ENCODE results near the gene TXNDC8.
"Not testable (repeated sequence)": the region's sequence is repeated elsewhere in the genome, so short reads cannot be mapped to it uniquely, and the experiment has no call there.

TXNDC8 gene

DNA sequence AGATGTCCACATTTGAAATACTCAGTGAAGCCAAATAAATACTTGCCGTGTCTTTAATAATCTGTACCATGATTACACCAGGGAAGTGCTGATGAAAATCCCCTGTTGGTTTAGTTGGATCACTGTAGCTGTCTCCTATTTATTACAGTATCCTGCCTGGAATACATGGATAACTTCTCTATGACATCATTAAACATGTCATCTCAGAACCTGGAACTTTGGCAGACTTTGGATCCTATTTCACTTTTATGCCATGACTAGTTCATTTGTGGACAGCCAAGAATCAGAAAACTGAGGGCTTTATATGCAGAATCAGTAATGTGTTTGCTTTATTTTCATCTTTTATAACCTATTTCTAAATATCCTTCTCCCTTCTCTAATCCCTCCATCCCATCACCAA lies at the start of gene TXNDC8:
Gene TXNDC8 (minus strand): TSS at position 137 of the 400 bp plus-strand sequence.
- no peak for DNase-seq

DNA sequence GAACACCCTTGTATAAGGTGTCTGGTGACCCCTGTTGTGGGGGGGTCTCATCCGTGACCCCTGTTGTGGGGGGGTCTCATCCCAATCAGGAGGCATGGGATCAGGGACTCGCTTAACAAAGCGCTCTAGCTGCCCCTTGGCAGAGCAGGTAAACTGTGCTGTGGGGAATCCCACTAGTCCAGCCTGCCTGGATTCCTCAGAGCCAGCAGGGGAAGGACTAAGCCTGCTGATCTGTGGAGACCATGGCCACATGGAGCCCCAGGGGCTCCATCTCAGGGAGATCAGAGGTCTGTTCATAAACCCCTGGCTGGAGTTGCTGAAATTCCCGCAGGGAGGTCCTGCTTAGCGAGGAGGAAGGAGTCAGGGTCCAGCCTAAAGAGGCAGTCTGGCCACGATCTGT lies 45.8 kb upstream of the TXNDC8 start:
- no peak for DNase-seq

DNA sequence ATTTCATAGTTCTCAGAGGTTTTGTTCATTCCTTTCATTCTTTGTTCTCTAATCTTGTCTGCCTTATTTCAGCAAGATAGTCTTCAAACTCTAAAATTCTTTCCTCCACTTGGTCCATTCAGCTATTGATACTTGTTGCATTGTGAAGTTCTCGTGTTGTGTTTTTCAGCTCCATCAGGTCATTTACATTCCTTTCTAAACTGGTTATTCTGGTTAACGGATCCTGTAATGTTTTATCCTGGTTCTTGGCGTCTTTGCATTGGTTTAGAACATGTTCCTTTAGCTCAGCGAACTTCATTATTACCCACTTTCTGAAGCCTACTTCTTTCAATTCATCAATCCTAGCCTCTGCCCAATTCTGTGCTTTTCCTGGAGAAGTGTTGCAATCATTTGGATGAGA lies 45.1 kb upstream of the TXNDC8 start:
- DNase-seq = no peak

DNA sequence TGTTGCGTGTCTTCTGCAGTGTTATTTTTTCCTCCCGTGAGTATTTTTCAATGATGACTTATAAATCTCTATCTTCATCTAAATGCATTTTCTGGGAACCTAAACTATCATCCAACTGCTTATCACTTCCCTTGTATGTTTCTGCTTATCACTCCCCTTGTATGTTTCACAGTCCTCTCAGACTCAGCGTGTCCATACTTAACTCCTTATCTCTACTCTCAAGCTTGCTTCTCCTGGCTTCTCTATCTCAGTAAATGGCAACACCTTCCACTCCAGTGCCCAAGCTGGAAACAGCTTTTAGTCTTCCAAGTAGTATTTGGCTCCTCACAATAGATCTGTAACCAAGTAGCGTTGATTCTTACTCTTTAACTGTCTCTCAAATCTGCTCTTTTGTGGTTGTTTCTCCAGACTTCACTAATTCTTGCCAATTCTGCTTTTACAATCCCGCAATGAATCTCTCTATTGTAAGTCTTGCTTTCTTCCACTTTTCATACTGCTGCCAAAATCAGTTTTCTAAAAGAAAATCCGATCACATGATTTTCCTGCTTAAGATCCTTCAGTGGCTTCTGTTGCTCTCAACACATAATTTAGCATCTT lies 33.8 kb upstream of the TXNDC8 start:
- no peak for DNase-seq

DNA sequence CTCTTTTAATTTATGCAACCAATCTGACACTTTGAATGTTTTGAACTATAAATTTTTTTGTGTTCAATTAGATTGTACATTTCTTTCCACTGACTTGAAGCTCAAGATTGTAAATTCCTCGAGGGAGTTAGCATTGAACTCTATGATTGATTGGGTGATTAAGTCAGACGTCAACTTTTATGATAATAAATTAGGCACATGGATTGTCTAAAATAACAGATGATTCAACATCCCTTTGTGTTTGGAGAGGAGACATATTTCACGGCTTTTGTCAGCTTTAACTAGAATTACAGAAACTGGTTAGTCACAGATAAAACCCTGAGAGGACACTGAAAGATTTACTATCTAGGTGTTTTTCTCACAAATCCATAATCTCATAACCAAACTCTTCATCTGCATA lies 32.7 kb upstream of the TXNDC8 start:
- DNase-seq = no peak

DNA sequence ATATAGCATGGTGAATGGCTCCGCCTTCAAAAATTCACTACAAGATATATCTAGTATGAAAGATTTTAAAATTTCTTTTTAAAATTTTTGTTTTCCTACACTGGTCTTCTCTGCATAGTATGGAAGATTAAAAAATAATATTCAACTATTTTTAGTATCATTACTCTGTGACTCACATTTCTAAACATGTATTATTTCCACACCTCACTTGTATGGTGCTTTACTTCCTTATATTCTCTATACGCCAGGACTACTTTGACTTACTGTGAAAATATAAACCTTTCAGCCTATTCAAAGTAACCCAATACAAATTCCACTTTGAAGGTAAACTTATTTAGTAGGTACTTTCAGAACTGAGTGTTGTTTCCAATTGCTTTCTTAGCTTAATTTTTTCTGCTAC lies 26.8 kb upstream of the TXNDC8 start:
- no peak for DNase-seq

DNA sequence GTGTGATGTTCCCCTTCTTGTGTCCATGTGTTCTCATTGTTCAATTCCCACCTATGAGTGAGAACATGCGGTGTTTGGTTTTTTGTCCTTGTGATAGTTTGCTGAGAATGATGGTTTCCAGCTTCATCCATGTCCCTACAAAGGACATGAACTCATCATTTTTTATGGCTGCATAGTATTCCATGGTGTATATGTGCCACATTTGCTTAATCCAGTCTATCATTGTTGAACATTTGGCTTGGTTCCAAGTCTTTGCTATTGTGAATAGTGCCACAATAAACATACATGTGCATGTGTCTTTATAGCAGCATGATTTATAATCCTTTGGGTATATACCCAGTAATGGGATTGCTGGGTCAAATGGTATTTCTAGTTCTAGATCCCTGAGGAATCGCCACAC lies 21.3 kb upstream of the TXNDC8 start:
- DNase-seq = not testable (repeated sequence)

DNA sequence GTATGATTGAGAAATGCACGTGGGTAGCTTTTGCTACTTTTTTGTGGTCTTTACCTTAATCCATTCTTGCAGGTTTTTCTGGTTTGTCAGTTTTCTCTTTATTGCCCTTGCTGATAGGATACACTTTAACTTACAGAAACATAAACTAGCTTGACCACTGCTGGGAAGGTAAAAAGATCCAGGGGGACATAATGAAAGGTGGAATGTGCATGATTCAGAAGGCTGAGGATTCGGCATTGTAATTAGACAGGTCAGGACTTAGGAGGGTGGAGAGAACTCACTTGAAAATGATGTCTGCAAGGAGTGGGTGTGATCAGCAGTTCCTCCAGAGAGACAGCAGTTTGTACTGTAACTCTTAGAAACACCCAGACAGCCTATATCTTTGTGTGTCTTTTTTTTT lies 19.8 kb upstream of the TXNDC8 start:
- DNase-seq = no peak

DNA sequence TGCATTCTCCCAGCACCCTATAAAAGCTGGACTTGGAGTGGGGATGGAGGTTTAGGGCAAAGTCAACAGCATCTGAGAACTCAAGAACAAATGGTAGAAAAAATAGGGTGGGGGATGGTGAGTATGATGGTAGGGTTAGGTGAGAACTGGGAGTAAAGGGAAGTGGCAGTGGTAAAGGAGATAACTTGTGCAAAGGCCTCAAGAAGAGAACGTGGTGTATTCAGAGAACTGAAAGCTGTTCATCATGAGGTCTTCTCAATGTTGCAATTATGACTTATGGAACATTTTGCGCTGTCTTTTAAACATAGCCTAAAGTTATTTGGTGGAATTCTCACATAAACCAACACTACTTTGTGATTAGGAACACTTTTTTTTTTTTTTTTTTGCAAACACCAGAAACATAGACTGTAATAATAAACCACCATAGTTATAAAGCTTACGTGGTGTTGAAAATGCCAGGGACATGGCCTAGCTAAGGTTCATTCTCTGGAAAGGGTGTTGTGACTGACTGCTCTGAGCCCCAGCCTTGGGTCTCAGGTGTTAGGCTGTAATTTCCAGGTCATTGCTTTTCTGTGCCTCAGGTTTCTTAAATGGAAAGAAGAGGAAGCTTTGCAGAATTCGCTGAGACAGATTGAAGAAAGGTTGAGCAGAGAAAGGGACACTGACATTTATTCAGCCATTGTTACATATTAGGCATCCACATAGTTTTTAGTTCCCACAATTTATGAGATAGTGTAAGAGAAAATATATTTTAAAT lies 19.2 kb upstream of the TXNDC8 start:
- DNase-seq = no peak

DNA sequence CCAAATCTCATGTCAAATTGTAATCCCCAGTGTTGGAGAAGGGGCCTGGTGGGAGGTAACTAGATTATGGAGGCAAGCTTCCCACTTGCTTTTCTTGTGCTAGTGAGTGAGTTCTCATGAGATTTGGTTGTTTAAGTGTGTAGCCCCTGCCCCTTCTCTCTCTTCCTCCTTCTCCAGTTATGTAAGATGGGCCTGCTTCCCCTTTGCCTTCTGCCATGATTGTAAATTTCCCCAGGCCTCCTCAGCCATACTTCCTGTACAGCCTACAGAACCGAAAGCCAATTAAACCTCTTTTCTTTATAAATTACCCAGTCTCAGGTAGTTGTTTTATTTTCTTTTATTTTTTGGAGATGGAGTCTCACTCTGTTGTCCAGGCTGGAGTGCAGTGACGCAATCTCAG lies 18.2 kb upstream of the TXNDC8 start:
- no peak for DNase-seq

DNA sequence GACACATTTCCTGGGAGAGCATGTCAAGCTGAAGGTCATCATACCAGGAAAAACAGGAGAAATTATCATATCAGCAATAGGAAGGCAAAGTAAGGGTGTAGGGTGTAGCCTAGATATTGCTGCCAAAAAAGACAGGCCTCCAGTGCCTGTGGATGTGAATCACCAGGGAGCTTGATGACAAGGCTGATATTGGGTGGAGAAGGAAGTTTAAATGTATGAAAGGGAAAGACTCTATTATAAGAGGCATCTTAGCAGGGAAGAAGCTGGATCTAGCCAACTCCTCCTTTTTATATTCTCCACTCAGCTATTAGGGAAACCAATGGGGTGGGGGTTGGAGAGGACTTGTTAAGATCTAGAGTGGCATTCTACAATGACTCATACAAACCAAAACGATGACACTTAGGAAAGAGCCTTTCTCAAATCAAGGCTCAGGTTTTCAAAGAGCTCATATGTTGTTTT lies 13.4 kb upstream of the TXNDC8 start:
- peak in 3 of 56 donors; percentile 6 to 34 (median 16) for DNase-seq

DNA sequence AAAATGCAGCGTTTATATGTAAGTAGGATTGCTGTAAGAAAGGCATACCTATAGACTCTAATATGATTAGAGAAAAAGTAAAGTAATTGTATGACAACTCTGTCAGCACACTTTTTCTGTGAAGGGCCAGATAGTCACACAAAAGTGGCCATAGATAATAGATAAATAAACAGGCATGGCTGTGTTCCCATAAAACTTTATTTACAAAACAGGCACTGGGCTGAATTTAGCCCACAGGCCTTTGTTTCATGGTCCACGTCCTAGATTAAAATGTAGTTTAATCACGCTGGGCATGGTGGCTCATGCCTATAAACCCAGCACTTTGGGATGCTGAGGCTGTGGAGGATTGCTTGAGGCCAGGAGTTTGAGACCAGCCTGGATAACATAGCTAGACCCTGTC lies 8.7 kb upstream of the TXNDC8 start:
- no peak for DNase-seq

DNA sequence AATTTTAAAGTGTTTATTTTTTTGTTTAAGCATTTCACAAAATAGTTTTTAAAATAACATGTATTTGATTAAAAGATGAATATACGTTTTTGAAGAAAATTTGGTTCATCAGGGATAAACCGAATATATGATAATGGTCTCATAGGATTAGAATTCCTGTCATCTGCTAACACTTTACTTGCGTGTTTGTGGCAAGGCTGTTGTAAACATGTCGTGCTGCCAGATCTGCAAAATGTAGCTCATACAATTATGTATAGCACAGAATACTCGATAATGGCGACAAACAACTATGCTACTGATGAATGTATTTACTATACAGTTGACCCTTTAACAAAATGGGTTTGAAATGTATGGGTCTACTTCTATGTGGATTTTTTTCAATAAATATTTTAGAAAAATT lies 7.2 kb upstream of the TXNDC8 start:
- no peak for DNase-seq

DNA sequence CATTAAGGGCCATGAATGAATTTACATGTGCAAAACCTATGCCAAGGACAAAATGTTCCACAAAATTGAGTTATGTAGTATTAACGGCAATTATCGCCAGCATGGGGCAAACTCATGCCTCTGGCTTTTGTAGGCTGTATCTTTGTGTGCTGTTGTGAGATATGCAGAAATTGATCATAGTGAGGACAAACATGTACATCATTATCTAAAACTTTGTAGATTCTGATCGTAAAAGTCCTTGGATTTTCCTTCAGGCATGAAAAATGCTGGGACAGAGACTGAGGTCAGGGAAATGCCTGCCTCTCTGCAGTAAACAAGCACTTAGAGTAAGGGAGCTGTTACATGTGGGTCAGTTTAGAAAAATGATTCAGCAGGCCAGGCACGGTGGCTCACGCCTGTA lies 5.9 kb upstream of the TXNDC8 start:
- DNase-seq = no peak

DNA sequence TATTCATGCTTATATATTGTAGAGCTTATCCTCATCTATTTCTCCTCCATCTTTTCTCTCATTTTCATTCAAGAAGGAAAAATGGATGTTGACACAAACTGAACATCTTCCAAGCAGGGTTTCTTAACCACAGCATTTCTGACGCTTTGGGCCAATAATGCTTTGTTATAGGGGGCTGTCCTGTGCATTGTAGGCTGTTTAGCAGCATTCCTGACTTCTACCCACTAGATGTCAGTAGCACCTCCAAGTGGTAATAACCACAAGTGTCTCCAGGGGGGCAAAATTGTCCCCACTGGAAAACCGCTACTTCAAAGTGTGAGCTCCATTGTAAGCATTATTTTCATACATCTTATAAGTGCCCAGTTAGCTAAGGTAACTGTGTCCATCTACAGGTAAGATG lies 2.6 kb upstream of the TXNDC8 start:
- DNase-seq = no peak

DNA sequence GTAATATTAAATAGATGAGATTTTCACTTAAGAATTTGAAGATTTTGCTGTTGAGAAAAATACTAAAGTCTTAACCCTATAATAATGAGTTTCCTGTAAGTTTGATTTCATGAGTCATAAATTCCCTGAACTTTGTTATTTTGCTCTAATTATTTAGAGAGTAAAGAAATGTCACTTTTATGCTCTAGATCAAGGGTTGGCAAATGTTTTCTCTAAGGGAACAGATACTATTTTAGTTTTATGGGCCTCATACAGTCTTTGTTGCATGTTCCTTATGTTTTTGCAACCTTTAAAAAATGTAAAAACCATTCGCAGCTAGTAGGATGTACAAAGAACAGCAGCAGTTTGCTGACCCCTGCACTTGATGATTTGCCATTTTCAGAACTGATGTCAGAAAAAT lies 480 bp upstream of the TXNDC8 start:
- DNase-seq = no peak

DNA sequence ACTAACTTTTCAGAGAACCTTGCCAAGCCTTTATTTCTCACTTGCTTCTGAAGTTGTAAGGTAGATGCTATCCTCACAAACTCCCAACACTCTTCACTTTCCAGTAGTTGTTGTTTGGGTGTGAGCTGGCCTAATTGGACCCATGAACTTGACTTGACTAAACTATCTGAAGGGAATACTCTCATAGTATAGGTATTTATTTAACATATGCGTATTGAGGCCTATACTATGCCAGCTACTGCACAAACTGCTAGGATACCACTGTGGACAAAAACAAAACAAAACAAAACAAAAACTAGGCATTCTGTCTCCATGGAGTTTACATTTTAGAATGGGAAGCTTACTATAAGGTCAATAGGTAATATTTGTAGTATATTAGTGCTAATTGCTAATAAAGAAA lies 1.3 kb downstream of the TXNDC8 start:
- no peak for DNase-seq

DNA sequence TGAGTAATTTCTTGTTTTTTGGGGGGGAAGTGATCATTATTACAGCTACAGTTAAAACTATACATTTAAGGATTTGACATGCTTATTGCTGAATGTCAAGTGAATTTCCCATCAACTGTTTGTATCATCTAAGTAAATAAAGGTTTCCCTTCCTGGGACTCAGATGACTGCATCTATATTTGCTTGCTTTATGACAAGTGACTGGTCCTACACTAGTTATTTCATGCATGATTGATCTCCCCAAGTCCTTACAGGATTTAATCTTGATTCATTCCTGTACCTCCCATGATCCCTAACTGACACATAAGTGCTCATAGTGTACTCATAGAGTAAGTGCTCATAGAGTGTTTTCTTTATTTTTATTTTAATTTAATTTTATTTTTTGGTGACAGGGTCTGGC lies 2.8 kb downstream of the TXNDC8 start:
- no peak for DNase-seq

DNA sequence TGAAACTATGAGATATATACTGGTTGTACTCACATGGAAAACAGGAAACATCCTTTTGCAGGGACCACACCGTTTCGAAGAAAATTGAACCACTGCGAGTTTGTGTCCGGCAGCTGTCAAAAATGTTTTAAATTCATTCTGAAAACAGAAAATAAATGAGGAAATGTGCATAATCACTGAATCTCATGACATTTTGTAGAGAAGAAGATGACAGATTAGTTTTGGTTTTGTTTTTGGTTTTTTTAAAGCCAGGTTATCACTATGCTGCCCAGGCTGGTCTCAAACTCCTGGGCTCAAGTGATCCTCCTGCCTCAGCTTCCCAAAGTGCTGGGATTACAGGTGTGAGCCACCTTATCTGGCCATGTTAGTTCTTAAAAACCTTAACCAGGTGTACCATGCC lies 3.5 kb downstream of the TXNDC8 start:
- DNase-seq = no peak

DNA sequence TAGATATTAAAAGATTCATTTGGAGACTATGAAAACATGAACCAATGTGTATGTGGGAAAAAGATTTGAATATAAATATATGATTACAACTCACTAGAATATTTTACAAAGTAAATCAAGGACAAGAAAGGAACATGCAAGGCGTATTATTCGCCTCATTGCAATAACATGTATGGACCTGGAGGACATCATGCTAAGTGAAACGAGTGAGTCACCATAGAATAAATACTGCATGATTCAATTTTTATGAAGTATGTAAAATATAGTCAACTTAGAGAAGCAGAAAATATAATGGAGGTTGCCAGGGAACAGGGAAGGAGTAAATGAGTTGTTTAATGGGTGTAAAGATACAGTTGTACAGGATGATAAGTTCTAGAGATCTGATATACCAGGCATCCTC lies 4.9 kb downstream of the TXNDC8 start:
- DNase-seq = no peak

DNA sequence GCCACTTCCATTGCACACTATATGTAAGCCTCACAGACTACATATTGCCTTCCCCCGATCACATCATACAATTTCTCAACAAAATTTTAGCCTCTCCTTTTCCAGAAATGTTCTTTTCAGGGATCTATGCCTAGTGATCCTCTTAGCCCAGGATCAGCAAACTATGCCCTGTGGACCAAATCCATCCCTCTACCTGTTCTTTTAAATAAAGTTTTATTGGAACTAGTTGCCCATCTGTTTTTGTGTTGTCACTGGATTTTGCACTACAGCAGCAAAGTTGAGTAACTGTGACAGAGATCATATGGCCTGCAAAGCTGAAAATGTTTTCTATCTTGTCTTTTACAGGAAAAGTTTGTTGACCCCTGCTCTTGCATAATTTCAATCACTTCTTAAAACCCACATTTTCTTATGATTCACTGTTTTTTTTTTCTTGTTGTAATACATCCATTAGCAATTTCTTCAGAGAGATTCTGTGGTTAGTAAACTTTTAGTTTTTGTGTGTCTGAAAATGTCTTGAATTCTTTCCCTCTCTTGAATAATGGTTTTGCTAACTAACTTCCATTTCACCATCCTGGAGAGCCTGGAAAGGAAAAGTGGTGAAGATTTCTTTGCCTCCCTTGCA lies 7.1 kb downstream of the TXNDC8 start:
- no peak for DNase-seq

DNA sequence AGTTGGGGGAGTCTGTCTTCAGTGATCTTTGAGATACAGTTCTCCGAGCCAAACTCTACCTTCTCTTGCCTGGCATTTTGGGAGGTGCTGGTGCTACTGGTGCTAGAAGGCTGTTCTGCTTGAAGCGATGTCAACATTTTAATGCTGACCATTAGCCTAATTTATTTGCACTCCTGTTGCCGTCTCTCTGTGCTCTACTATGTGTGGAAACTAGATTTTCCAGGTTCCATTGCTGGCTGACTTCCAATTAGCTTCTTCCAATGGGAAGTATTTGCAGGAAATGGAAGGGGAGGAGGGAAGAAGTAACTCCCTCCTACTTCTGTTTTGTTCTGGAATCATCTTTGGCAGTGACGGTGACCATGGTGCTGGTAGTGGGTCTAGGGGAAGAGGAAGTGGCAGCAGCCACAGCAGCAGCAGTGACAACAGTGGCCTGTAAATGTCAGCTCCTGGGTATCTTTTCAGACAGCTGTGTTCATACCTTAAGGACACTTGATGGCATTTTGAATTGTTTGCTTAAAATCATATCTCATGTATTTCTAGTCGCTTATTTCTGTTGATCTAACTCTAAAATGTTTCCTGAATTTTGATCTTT lies 7.9 kb downstream of the TXNDC8 start:
- DNase-seq = no peak

DNA sequence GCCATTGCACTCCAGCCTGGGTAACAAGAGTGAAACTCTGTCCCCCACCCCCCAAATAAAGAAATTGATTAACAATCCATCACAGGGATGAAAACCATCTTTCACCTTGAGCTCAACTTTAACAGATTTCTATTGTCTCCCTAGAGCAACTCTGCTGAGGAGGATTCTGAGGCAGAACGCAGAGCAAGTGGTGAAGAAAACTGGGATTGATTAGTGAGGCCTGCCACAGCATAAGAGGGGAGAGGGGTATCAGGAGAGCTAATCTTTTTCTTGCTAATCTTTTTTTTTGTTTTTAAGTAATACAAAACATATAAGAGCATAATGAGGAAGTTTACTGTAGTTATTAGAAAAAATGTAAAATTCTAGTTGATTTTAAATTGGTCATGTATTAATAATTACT lies 8.9 kb downstream of the TXNDC8 start:
- DNase-seq = no peak

All from amygdala (tissue), 56 donors.